B cell (primary cell): Measurements from ENCODE around the gene LANCL1. TPM values are rescaled to one million over a fixed set of nuclear protein-coding genes. Genes with fewer than 3 reads are reported as not detected.

ENCODE experiments used
- ATAC-seq: fragments of 200-7000 bp; cut with Tn5 transposase; one replicate; pipeline ENCODE4 v1.10.0; 2021; ENCODE audit warnings: low read depth, mild to moderate bottlenecking, moderate number of reproducible peaks, moderate library complexity
- CTCF ChIA-PET: fragments of 350-600 bp; sonication (Branson Sonifier 250); formaldehyde crosslinking; loops from one replicate; lab custom pipeline; 2021; ENCODE audit warnings: antibody characterized with exemption, inconsistent platforms; lab: Charles Lee
- POLR2A ChIA-PET: fragments of 350-600 bp; sonication (Branson Sonifier 250); formaldehyde crosslinking; loops from one replicate; lab custom pipeline; 2021; ENCODE audit warnings: antibody characterized with exemption; lab: Charles Lee
- DNase-seq: peaks from one replicate; pipeline ENCODE4 v3.0.0; 2013
- H2AFZ ChIP-seq: 2 replicates; pipeline ENCODE4 v1.6.1; 2012; ENCODE audit warnings: mild to moderate bottlenecking, low read depth, low read length; ENCODE audit not compliant: insufficient read depth, poor library complexity, severe bottlenecking
- H3K27ac ChIP-seq, 2 donors: 1 replicate in 1 of 2; 2 replicates in 1 of 2; pipeline ENCODE4 v1.5.1; 2012 to 2013; ENCODE audit warnings: low read length in 2 of 2, mild to moderate bottlenecking in 2 of 2, moderate library complexity in 1 of 2
- H3K27me3 ChIP-seq, 4 experiments: fragments of 200-600 bp in 1 of 4; sonication (generic) in 1 of 4; replicated peaks in 1 of 4; 1 replicate in 2 of 4; 2 replicates in 2 of 4; pipeline versions ENCODE4 v1.6.1 to v1.7.0; 2013 to 2016; ENCODE audit warnings: low read length in 3 of 4, mild to moderate bottlenecking in 2 of 4, mixed read lengths in 1 of 4, moderate library complexity in 1 of 4; ENCODE audit not compliant: insufficient read depth in 4 of 4, control insufficient read depth in 3 of 4; ENCODE audit errors: control extremely low read depth in 1 of 4
- H3K36me3 ChIP-seq, 2 experiments: replicated peaks in 1 of 2; 1 replicate in 1 of 2; 2 replicates in 1 of 2; pipeline versions ENCODE4 v1.6.1 to v1.7.1; 2013; ENCODE audit warnings: low read length in 1 of 2; ENCODE audit not compliant: insufficient read depth in 2 of 2, control insufficient read depth in 1 of 2; ENCODE audit errors: control extremely low read depth in 1 of 2, extremely low read depth in 1 of 2
- H3K4me1 ChIP-seq, 2 donors: fragments of 200-600 bp in 1 of 2; sonication (generic) in 1 of 2; 1 replicate in 1 of 2; 2 replicates in 1 of 2; pipeline versions ENCODE4 v1.5.1 to v1.6.1; 2013 to 2017; ENCODE audit warnings: low read length in 2 of 2; ENCODE audit not compliant: control insufficient read depth in 2 of 2, insufficient read depth in 2 of 2
- H3K4me2 ChIP-seq: replicated peaks from 2 replicates; pipeline ENCODE3; 2012; ENCODE audit warnings: mild to moderate bottlenecking, low read depth, low read length; ENCODE audit not compliant: poor library complexity, severe bottlenecking
- H3K4me3 ChIP-seq, 5 experiments: fragments of 200-600 bp in 1 of 5; sonication (generic) in 1 of 5; 1 replicate in 3 of 5; 2 replicates in 2 of 5; pipeline versions ENCODE4 v1.5.1 to v1.7.0; 2011 to 2016; ENCODE audit warnings: low read length in 4 of 5, mild to moderate bottlenecking in 4 of 5, low read depth in 2 of 5, control low read depth in 1 of 5, moderate library complexity in 1 of 5; ENCODE audit not compliant: insufficient read depth in 1 of 5; ENCODE audit errors: control extremely low read depth in 1 of 5, extremely low read depth in 1 of 5
- H3K79me2 ChIP-seq: fragments of 200-600 bp; sonication (generic); one replicate; pipeline ENCODE4 v1.6.0; 2016; ENCODE audit warnings: low read length; ENCODE audit not compliant: control insufficient read depth, insufficient read depth
- H3K9ac ChIP-seq: fragments of 200-600 bp; sonication (generic); 2 replicates; pipeline ENCODE4 v1.6.1; 2017; ENCODE audit warnings: mild to moderate bottlenecking, low read length, moderate library complexity
- H3K9me3 ChIP-seq, 3 donors: one replicate each; pipeline versions ENCODE4 v1.6.1 to v1.7.1; 2013; ENCODE audit warnings: low read length in 2 of 3; ENCODE audit not compliant: control insufficient read depth in 2 of 3, insufficient read depth in 1 of 3; ENCODE audit errors: control extremely low read depth in 1 of 3
- H4K20me1 ChIP-seq: 2 replicates; pipeline ENCODE4 v1.6.0; 2012; ENCODE audit warnings: mild to moderate bottlenecking, low read length; ENCODE audit not compliant: insufficient read depth, control insufficient read depth, poor library complexity, severe bottlenecking
- H3K27ac Mint-ChIP-seq: one replicate; pipeline ENCODE4 v1.8.0; 2021; ENCODE audit warnings: mixed read lengths
- H3K27me3 Mint-ChIP-seq: one replicate; pipeline ENCODE4 v1.8.0; 2021; ENCODE audit warnings: mixed read lengths
- H3K4me1 Mint-ChIP-seq: one replicate; pipeline ENCODE4 v1.8.0; 2021; ENCODE audit warnings: mixed read lengths
- H3K4me3 Mint-ChIP-seq: one replicate; pipeline ENCODE4 v1.8.0; 2021; ENCODE audit warnings: mixed read lengths
- H3K9me3 Mint-ChIP-seq: one replicate; pipeline ENCODE4 v1.8.0; 2022; ENCODE audit warnings: mixed read lengths; ENCODE audit not compliant: insufficient read depth
- EZH2 ChIP-seq: IDR thresholded peaks from 2 replicates; pipeline ENCODE4 v1.6.1; 2012; ENCODE audit warnings: borderline replicate concordance, low read depth, mild to moderate bottlenecking, moderate library complexity, low read length; ENCODE audit not compliant: insufficient read depth, poor library complexity, severe bottlenecking
- WGBS: methylation state at CpG from one replicate; pipeline ENCODE4 v1.1.5; 2013; ENCODE audit warnings: missing lambda C conversion rate; ENCODE audit not compliant: insufficient coverage; 5-methylcytosine and 5-hydroxymethylcytosine counted together
- intact Hi-C: fragments of 100-400 bp; cut with micrococcal nuclease; formaldehyde crosslinking; loops from one replicate; pipeline ENCODE4 v1.10.0; 2022
- polyA plus RNA-seq: library from polyadenylated mRNA; depleted of rRNA; stranded (reverse); fragments of >200 nt; gene quantifications from 2 replicates; pipeline ENCODE4 v1.2.3, GENCODE V29; 2012
- total RNA-seq, 2 donors: library from RNA; stranded (reverse); fragments of 120-200 nt in 1 of 2; gene quantifications; 1 replicate in 1 of 2; 2 replicates in 1 of 2; pipeline versions ENCODE4 v1.2.3 to v1.2.4, GENCODE V29; 2013 to 2022
- TF ChIP-seq, protein P1 (sequence below): fragments of 200-600 bp; IDR thresholded peaks from one replicate; pipeline ENCODE4 v1.8.0; 2022; ENCODE audit warnings: antibody characterized with exemption, mild to moderate bottlenecking

LANCL1 gene
- total and polyA plus RNA-seq, 2 donors (not counting 1 experiment from before 2014, with no cell fraction given) = 14.8 to 30.0 TPM

GRCh38 chr2:210475706-210476105, 853 bp downstream of the LANCL1 start:
- peaks cover 30% of the 10 kb centered on the region for H3K4me1 Mint-ChIP-seq
- no peak for ATAC-seq

GRCh38 chr2:210474776-210475175, 1.8 kb downstream of the LANCL1 start:
- Histone ChIP-seq H3K36me3 (peaks cover 0 to 20% of the 10 kb centered on the region in 2 experiments), H2AFZ (no peak overlapping the region), H3K79me2 (peaks cover 7% of the 10 kb centered on the region), H3K27ac (peak overlapping the region in 1 of 2 donors; percentile 53), H3K4me2 (no peak overlapping the region), H3K9me3 (no peaks in the 10 kb centered on the region), H3K4me3 (no peak overlapping the region), H3K27me3 (no peaks in the 10 kb centered on the region), H3K4me1 (peaks cover 14 to 15% of the 10 kb centered on the region in 2 donors), H3K9ac (no peak overlapping the region), H4K20me1 (no peaks in the 10 kb centered on the region)
- H3K27me3 Mint-ChIP-seq = no peaks in the 10 kb centered on the region
- no CpG with 5 or more reads among the region's 1 CpG for WGBS
- intact Hi-C loops = loop anchor here (2.0 to 5.0 kb wide), 2 partner anchors 14 to 472 kb away; partner anchors contain the start of gene RPE
- DNase-seq (peak; percentile 13), ATAC-seq (no peak)
- peak overlapping the region; percentile 10 for H3K27ac Mint-ChIP-seq
- peaks cover 30% of the 10 kb centered on the region for H3K4me1 Mint-ChIP-seq
- TF ChIP-seq, protein P1, sequence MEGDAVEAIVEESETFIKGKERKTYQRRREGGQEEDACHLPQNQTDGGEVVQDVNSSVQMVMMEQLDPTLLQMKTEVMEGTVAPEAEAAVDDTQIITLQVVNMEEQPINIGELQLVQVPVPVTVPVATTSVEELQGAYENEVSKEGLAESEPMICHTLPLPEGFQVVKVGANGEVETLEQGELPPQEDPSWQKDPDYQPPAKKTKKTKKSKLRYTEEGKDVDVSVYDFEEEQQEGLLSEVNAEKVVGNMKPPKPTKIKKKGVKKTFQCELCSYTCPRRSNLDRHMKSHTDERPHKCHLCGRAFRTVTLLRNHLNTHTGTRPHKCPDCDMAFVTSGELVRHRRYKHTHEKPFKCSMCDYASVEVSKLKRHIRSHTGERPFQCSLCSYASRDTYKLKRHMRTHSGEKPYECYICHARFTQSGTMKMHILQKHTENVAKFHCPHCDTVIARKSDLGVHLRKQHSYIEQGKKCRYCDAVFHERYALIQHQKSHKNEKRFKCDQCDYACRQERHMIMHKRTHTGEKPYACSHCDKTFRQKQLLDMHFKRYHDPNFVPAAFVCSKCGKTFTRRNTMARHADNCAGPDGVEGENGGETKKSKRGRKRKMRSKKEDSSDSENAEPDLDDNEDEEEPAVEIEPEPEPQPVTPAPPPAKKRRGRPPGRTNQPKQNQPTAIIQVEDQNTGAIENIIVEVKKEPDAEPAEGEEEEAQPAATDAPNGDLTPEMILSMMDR = no peak
- TF ChIP-seq EZH2 = no peak
- ChIA-PET POLR2A (no interaction called here), CTCF (interaction anchor here (0.7 kb wide), 1 partner anchor 13 kb away, joined by 4 read pairs; no protein-coding TSS in a partner anchor)
- peak overlapping the region; percentile 20 for H3K4me3 Mint-ChIP-seq
- H3K9me3 Mint-ChIP-seq = no peaks in the 10 kb centered on the region

More at GRCh38 chr2:210475706-210476105, 853 bp downstream of the LANCL1 start:
- Histone ChIP-seq H4K20me1 (no peaks in the 10 kb centered on the region), H3K36me3 (peaks cover 0 to 11% of the 10 kb centered on the region in 2 experiments), H3K4me3 (peak overlapping the region; percentile 1 to 95 (median 83)), H3K79me2 (peaks cover 7% of the 10 kb centered on the region), H2AFZ (peak overlapping the region; percentile 96), H3K4me1 (peaks cover 14 to 15% of the 10 kb centered on the region in 2 donors), H3K9ac (peak overlapping the region; percentile 98), H3K9me3 (no peaks in the 10 kb centered on the region), H3K27ac (peak overlapping the region in 1 of 2 donors; percentile 82), H3K4me2 (peak overlapping the region; percentile 85), H3K27me3 (no peaks in the 10 kb centered on the region)
- no peaks in the 10 kb centered on the region for H3K9me3 Mint-ChIP-seq
- ChIA-PET CTCF (interaction anchor here (1.2 to 2.0 kb wide), 2 partner anchors 27 to 29 kb away, joined by 3 to 7 read pairs; no protein-coding TSS in a partner anchor), POLR2A (no interaction called here)
- intact Hi-C loops = loop anchor here (2.0 to 5.0 kb wide), 3 partner anchors 15 to 473 kb away; partner anchors contain the start of genes KANSL1L and RPE
- 46% methylated on average over 4 of the region's 6 CpGs for WGBS
- H3K27ac Mint-ChIP-seq = peak overlapping the region; percentile 89
- H3K27me3 Mint-ChIP-seq = no peaks in the 10 kb centered on the region
- no peak for TF ChIP-seq EZH2
- TF ChIP-seq, protein P1 = no peak
- peak overlapping the region; percentile 83 for H3K4me3 Mint-ChIP-seq
- DNase-seq = peak; percentile 22
